ENCODE data around the gene PIK3R6. TPM values are rescaled to one million over a fixed set of nuclear protein-coding genes. Genes with fewer than 3 reads are reported as not detected.
A peak's percentile ranks its signal among the peaks of the same experiment; 100 is the strongest.

Gene PIK3R6
- total RNA-seq, 4 donors from 2014 or later = 1.5 to 2.2 (median 2.0) TPM

- no peak overlapping the region for H3K4me3 ChIP-seq
- TF ChIP-seq POLR2AphosphoS5 (IDR thresholded peaks at IDR 0.05) (no peak), EP300 (IDR thresholded peaks at IDR 0.05) (no peak), POLR2A (IDR thresholded peaks at IDR 0.05) (no peak), CTCF (IDR thresholded peaks at IDR 0.05) (no peak)
- H3K4me1 ChIP-seq = no peaks in the 10 kb centered on the region
- peaks cover 58% of the 10 kb centered on the region for H3K27me3 ChIP-seq
- 59 to 60% methylated on average over 6 to 10 of the region's 15 CpGs for WGBS, 2 donors (ENCODE audit: low coverage in 1 of 2)
- no peaks in the 10 kb centered on the region for H3K9me3 ChIP-seq
- H3K36me3 ChIP-seq = no peaks in the 10 kb centered on the region
- no peak overlapping the region for H3K27ac ChIP-seq
- no peak for ATAC-seq
Measured at GRCh38 chr17:8836821-8837562, 30.5 kb downstream of the PIK3R6 start.

- H3K36me3 ChIP-seq = no peaks in the 10 kb centered on the region
- no peak overlapping the region for H3K27ac ChIP-seq
- H3K9me3 ChIP-seq = no peaks in the 10 kb centered on the region
- H3K27me3 ChIP-seq = peaks cover 66% of the 10 kb centered on the region
- no peaks in the 10 kb centered on the region for H3K4me1 ChIP-seq
- ATAC-seq = no peak
- no peak for TF ChIP-seq CTCF (IDR thresholded peaks at IDR 0.05)
- TF ChIP-seq EP300 (IDR thresholded peaks at IDR 0.05) = no peak
- TF ChIP-seq POLR2AphosphoS5 (IDR thresholded peaks at IDR 0.05) = no peak
- TF ChIP-seq POLR2A (IDR thresholded peaks at IDR 0.05) = no peak
- no peak overlapping the region for H3K4me3 ChIP-seq
- WGBS, 2 donors (ENCODE audit: low coverage in 1 of 2) = 80% methylated on average over 2 of the region's 6 CpGs; no CpG with 5 or more reads in 1 of the 2 donors
Measured at GRCh38 chr17:8835631-8836364, 31.7 kb downstream of the PIK3R6 start.

GRCh38 chr17:8835106-8835505 is 32.4 kb downstream of the PIK3R6 start:
- Histone ChIP-seq H3K36me3 (no peaks in the 10 kb centered on the region), H3K27ac (no peak overlapping the region), H3K27me3 (peaks cover 71% of the 10 kb centered on the region), H3K4me3 (no peak overlapping the region), H3K4me1 (no peaks in the 10 kb centered on the region), H3K9me3 (no peaks in the 10 kb centered on the region)
- WGBS, 2 donors (ENCODE audit: low coverage in 1 of 2) = 74 to 89% methylated on average over 3 to 11 of the region's 14 CpGs
- TF ChIP-seq EP300 (IDR thresholded peaks at IDR 0.05) = no peak
- TF ChIP-seq POLR2A (IDR thresholded peaks at IDR 0.05) = no peak
- no peak for TF ChIP-seq POLR2AphosphoS5 (IDR thresholded peaks at IDR 0.05)
- no peak for TF ChIP-seq CTCF (IDR thresholded peaks at IDR 0.05)
- no peak for ATAC-seq

- no peaks in the 10 kb centered on the region for H3K9me3 ChIP-seq
- no peaks in the 10 kb centered on the region for H3K4me1 ChIP-seq
- no peak overlapping the region for H3K4me3 ChIP-seq
- no peak for ATAC-seq
- 50 to 100% methylated on average over 1 to 2 of the region's 33 CpGs for WGBS, 2 donors (ENCODE audit: low coverage in 1 of 2)
- TF ChIP-seq CTCF (IDR thresholded peaks at IDR 0.05) = peak in 1 of 4 experiments; percentile 23
- TF ChIP-seq EP300 (IDR thresholded peaks at IDR 0.05) = no peak
- no peak overlapping the region for H3K27ac ChIP-seq
- H3K27me3 ChIP-seq = peaks cover 89% of the 10 kb centered on the region
- H3K36me3 ChIP-seq = no peaks in the 10 kb centered on the region
Measured at GRCh38 chr17:8832711-8833352, 34.6 kb downstream of the PIK3R6 start.

Measured in gastroesophageal sphincter (tissue), 4 donors.